ENCODE measurements around the gene MSTO1.
A peak's percentile ranks its signal among the peaks of the same experiment; 100 is the strongest.
"Not testable (repeated sequence)": the region's sequence is repeated elsewhere in the genome, so short reads cannot be mapped to it uniquely, and the experiment has no call there.

The MSTO1 gene

GRCh38 chr1:155609515-155610256 lies at the start of gene MSTO1:
MSTO1 (plus strand) TSS chr1:155610218; CDS start chr1:155610249, 31 bp downstream.
- Mint-ChIP-seq H3K4me1 (peaks cover 5% of the 10 kb centered on the region), H3K9me3 (no peaks in the 10 kb centered on the region), H3K4me3 (peak within 1 kb of the TSS; percentile 89), H3K27me3 (no peaks in the 10 kb centered on the region), H3K36me3 (peaks cover 13% of the 10 kb centered on the region), H3K27ac (peak within 1 kb of the TSS; percentile 91)
- ATAC-seq: peak; percentile 96

DNA sequence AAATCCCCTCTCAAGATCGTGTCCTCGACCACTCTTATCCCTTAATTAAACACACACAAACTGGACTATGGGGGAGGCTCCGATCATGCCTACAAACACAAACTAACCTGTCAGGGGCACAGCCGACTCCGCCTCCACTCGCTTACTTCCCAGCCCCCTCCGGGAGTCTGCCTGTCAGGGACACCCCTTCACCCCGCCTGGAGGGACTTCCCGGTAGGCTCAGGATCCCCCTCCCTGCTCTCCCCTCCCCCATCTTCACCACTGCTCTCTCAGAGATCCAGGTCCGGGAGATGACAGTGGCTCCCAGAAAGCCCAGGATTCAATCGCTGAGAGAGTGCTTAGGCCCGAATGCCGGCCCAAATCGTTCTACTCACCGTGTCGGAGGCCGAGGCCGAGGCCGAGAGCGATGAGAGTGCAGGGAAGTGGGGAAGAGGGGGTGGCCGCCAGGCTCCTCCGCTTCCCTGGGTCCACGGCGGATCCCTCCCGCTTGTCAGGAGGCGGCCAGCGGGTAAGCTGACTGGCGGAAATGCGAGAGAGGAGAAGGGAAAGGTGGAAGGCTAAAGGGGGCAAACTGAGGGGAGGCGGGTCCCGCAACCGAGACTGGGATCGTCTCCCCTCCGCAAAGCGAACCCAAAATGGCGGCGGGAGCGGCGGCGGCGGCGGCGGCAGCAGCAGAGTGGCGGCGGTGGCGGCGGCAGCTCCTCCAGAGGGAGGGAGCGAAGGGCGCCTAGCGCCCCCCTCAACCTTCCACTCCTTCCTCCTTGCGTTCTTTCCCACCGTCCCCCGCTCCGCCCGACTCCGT lies 48.0 kb upstream of the MSTO1 start:
- H3K36me3 Mint-ChIP-seq, H3K9me3 Mint-ChIP-seq, H3K27me3 Mint-ChIP-seq: not testable (repeated sequence)
- Mint-ChIP-seq H3K4me3 (peak overlapping the region; percentile 91), H3K4me1 (peaks cover 42% of the 10 kb centered on the region), H3K27ac (peak overlapping the region; percentile 95)
- peak; percentile 13 for ATAC-seq

GRCh38 chr1:155562581-155563376 lies 47.2 kb upstream of the MSTO1 start, which contains the start of gene ASH1L:
ASH1L (minus strand) TSS chr1:155562803; CDS start chr1:155521519, 41,284 bp downstream.
- Mint-ChIP-seq H3K27ac (peak within 1 kb of the TSS; percentile 95), H3K36me3 (no peaks in the 10 kb centered on the region), H3K4me3 (peak within 1 kb of the TSS; percentile 91), H3K4me1 (peaks cover 40% of the 10 kb centered on the region), H3K27me3 (no peaks in the 10 kb centered on the region), H3K9me3 (no peaks in the 10 kb centered on the region)
- peak; percentile 93 for ATAC-seq

DNA sequence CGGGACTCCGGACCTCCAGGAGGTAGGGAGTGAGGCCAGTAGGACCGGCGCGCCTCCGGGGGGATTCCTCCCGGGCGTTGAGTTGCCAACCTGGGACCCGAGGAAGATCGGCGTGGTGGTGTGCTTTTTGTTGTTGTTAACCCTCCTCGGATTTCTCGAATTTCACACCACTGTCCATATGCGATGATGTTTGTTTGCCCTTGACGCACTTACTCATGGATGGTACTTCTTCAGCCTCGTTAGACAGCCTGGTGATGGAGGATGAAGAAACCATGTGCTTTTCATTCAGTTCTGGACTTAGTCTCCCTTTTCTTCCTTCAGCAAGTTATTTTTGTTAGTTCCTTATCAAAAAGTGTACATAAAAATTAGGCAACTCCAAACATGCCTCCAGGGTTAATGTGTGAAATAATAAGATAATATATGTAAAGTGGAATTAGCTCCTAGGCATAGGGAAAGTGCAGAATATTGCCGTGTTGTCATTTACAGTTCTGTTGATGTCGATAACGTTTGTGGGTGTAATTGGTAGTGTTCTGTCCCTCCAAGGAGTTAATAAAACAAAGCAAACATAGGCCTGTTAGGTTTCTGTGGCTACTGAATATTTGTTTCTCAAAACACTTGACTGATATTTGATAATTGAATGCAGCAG lies 46.5 kb upstream of the MSTO1 start:
- H3K27me3 Mint-ChIP-seq, H3K36me3 Mint-ChIP-seq, H3K9me3 Mint-ChIP-seq: not testable (repeated sequence)
- Mint-ChIP-seq H3K27ac (peak overlapping the region; percentile 95), H3K4me1 (peaks cover 34% of the 10 kb centered on the region), H3K4me3 (peak overlapping the region; percentile 91)
- ATAC-seq: peak; percentile 0

DNA sequence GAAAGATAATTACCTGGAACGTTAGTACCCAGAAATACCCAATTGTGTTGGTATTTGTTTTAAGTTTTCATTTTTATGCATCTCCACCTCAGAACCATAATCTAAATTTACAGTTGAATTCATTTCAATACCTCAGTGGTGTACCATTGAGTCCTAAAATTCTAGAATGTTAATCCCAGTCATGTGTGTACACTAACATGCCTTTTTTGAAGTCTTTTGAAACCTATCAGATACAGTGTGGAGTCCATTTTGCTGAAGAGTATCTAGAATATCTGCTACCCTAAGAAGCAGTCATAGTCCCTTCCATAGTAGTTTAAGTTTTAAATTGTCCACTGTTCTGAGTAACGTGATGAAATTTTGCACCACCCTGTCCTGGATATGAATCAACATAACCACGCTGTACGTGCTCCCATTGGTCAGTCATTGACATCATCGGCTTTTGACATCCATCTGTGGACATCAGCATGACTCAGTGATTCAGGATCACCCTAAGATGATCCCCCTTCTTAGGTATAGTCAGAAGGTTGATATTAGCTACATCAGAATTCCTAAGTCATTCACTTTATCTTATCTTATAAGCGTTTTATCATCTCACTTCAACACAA lies 39.9 kb upstream of the MSTO1 start:
- H3K36me3 Mint-ChIP-seq: peaks cover 13% of the 10 kb centered on the region
- no peak for ATAC-seq
- no peaks in the 10 kb centered on the region for H3K9me3 Mint-ChIP-seq
- no peaks in the 10 kb centered on the region for H3K27me3 Mint-ChIP-seq
- H3K4me3 Mint-ChIP-seq: no peak overlapping the region
- no peak overlapping the region for H3K27ac Mint-ChIP-seq
- H3K4me1 Mint-ChIP-seq: peaks cover 10% of the 10 kb centered on the region

DNA sequence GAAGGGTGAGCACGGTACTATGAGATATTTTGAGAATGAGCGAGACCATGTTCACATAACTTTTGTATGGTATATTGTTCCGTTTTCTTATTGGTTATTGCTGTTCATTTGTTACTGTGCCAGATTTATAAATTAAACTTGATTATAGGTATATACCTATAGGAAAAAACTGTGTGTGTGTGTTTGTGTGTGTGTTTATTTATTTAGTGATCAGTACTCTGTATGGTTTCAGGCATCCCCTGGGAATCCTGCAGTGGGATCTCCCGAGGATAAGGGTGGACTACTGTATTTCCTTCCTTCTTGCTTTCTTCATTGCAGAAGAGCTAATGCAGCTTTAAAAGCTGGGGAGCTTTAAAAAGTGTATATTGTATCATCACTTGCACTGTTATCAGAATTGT lies 39.4 kb upstream of the MSTO1 start:
- H3K9me3 Mint-ChIP-seq: no peaks in the 10 kb centered on the region
- no peak overlapping the region for H3K4me3 Mint-ChIP-seq
- no peak for ATAC-seq
- H3K27ac Mint-ChIP-seq: no peak overlapping the region
- peaks cover 13% of the 10 kb centered on the region for H3K36me3 Mint-ChIP-seq
- no peaks in the 10 kb centered on the region for H3K27me3 Mint-ChIP-seq
- H3K4me1 Mint-ChIP-seq: peaks cover 15% of the 10 kb centered on the region

DNA sequence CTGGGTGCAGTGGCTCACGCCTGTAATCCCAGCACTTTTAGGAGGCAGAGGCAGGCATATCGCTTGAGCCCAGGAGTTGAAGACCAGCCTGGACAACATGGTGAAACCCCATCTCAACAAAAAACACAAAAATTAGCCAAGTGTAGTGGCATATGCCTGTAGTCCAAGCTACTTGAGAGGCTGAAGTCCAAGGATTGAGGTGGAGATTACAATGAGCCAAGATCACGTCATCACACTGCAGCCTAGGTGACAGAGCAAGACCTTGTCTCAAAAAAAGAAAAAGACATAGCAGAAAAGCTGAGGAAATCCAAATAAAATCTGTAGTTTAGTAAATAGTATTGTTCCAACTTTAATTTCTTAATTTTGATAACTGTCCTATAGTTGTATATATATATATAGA lies 35.9 kb upstream of the MSTO1 start:
- no peak overlapping the region for H3K4me3 Mint-ChIP-seq
- H3K36me3 Mint-ChIP-seq: peaks cover 13% of the 10 kb centered on the region
- ATAC-seq: no peak
- no peaks in the 10 kb centered on the region for H3K9me3 Mint-ChIP-seq
- H3K27me3 Mint-ChIP-seq: no peaks in the 10 kb centered on the region
- H3K27ac Mint-ChIP-seq: no peak overlapping the region
- H3K4me1 Mint-ChIP-seq: peaks cover 15% of the 10 kb centered on the region

DNA sequence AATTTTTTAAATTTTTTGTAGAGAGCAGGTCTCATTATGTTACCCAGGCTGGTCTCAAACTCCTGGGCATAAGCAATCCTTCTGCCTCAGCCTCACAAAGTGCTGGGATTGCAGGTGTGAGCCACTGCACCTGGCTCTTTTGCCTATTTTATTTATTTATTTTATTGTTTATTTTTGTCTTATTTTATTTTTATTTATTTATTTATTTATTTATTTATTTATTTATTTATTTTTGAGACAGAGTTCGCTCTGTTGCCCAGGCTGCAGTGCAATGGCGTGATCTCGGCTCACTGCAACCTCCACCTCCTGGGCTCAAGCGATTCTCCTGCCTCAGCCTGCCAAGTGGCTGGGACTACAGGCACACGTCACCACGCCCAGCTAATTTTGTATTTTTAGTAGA lies 34.4 kb upstream of the MSTO1 start:
- not testable (repeated sequence) for H3K9me3 Mint-ChIP-seq, H3K27me3 Mint-ChIP-seq, H3K27ac Mint-ChIP-seq, ATAC-seq, H3K4me3 Mint-ChIP-seq, H3K4me1 Mint-ChIP-seq, H3K36me3 Mint-ChIP-seq

DNA sequence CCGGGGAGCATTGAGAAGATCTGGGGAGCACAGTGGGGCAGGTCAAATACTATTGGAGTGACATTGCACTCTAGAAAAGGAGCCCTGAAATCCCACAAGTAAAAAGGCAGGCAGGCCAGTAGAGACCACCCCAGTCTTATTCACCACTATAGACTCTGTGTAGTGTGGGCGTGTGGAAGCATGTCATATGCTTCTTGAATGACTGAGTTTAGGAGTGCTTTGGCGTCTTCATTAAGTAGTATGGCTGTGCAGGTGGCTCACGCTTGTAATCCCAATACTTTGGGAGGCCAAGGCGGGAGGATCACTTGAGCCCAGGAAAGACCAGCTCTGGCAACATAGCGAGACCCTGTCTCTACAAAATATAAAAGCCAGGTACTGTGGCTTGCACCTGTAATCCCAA lies 26.2 kb upstream of the MSTO1 start:
- H3K36me3 Mint-ChIP-seq, H3K4me3 Mint-ChIP-seq, H3K27ac Mint-ChIP-seq, H3K4me1 Mint-ChIP-seq, H3K9me3 Mint-ChIP-seq, ATAC-seq, H3K27me3 Mint-ChIP-seq: not testable (repeated sequence)

DNA sequence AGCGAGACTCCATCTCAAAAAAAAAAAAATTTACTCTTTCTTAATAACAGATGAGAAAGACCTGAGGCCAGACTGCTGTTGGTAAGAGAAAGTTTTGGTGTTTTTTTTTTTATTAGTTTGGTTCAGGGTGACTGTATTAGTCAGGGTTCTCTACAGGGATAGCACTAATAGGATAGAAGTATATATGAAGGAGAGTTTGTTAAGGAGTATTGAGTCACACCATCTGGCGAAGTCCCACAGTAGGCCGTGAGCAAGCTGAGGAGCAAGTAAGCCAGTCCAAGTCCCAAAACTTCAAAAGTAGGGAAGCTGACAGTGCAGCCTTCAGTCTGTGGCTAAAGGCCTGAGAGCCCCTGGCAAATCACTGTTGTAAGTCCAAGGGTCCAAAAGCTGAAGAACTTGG lies 20.7 kb upstream of the MSTO1 start:
- not testable (repeated sequence) for H3K36me3 Mint-ChIP-seq, ATAC-seq, H3K4me1 Mint-ChIP-seq, H3K27me3 Mint-ChIP-seq, H3K9me3 Mint-ChIP-seq, H3K27ac Mint-ChIP-seq, H3K4me3 Mint-ChIP-seq

DNA sequence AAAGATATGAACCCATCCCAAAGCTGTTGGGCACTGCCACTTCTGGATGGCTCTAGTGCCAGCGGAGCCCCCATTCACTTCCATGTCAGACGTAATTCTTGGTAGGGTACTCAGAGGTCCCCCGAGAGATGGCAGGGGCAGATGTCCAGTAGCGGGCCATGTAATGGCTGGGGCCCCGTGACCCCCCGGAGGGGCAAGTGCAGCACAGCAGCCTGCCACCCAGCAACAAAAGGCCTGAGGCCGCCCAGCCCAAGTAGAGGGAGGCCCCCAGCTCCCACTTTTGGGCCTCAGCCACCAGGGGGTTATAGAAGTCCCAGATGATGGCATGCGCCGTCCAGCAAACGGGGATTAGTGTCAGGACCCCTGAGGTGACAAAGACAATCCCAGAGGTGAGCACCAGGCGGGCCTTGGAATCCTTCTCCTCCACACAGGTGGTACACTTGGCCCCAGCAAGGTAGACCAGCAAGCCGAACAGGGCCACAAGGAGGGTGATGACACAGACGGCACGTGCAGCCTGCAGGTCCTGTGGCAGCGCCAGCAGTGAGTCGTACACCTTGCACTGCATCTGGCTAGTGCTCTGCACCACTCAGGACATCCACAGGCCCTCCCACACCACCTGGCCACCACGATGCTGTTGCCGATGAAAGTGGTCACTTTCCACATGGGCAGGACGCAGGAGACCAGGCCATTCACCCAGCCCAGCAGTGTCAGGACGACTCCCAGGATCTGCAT lies 19.3 kb upstream of the MSTO1 start:
- not testable (repeated sequence) for H3K4me3 Mint-ChIP-seq, H3K9me3 Mint-ChIP-seq, H3K4me1 Mint-ChIP-seq, H3K36me3 Mint-ChIP-seq, ATAC-seq, H3K27me3 Mint-ChIP-seq, H3K27ac Mint-ChIP-seq

- Mint-ChIP-seq H3K4me1 (no peaks in the 10 kb centered on the region), H3K27me3 (no peaks in the 10 kb centered on the region), H3K36me3 (no peaks in the 10 kb centered on the region), H3K4me3 (no peak overlapping the region), H3K27ac (no peak overlapping the region), H3K9me3 (no peaks in the 10 kb centered on the region)
- ATAC-seq: no peak
Measured at GRCh38 chr1:155591770-155592169, 18.2 kb upstream of the MSTO1 start.

DNA sequence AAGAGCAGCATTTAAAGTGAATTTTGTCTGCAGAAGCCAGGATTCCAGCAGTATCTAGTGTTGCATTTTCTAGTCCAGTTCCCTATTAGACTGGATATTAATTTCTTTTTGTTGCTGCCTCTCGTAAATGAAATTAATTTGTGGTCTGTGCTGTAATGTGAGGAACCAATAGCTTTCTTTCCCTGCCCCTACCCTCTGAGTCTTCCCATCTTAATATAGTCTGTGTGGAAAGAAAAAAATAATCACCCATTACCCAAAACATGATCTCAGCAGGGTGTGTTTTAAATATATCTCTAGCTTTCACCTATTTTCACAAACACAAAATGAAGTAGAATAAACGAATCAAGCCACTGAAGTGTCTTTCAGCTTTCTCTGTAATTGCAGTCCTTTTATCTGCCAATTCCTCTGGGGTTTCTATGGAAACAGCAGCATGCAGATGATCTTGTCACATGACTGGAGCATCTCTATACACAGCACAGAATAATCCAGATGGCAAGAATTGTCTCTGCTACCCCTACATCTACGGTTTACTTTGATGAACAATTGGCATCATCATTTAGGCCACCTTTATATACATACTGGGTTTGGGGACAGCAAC lies 14.0 kb upstream of the MSTO1 start:
- H3K4me3 Mint-ChIP-seq, H3K9me3 Mint-ChIP-seq, H3K36me3 Mint-ChIP-seq, H3K27me3 Mint-ChIP-seq, ATAC-seq: not testable (repeated sequence)
- peaks cover 12% of the 10 kb centered on the region for H3K4me1 Mint-ChIP-seq
- peak overlapping the region; percentile 20 for H3K27ac Mint-ChIP-seq

GRCh38 chr1:155596864-155597263 lies 13.2 kb upstream of the MSTO1 start:
- Mint-ChIP-seq H3K4me1 (peaks cover 12% of the 10 kb centered on the region), H3K4me3 (no peak overlapping the region), H3K9me3 (no peaks in the 10 kb centered on the region), H3K27me3 (no peaks in the 10 kb centered on the region), H3K36me3 (no peaks in the 10 kb centered on the region), H3K27ac (no peak overlapping the region)
- ATAC-seq: no peak
